GM19099 (cell line): ENCODE data around the gene GALNT14.

Experiments
- POLR2A ChIP-seq: IDR thresholded peaks from 3 replicates; pipeline ENCODE4 v1.6.1; 2011; ENCODE audit warnings: low read depth; ENCODE audit not compliant: insufficient read length; ENCODE audit errors: extremely low read depth

The GALNT14 gene

DNA sequence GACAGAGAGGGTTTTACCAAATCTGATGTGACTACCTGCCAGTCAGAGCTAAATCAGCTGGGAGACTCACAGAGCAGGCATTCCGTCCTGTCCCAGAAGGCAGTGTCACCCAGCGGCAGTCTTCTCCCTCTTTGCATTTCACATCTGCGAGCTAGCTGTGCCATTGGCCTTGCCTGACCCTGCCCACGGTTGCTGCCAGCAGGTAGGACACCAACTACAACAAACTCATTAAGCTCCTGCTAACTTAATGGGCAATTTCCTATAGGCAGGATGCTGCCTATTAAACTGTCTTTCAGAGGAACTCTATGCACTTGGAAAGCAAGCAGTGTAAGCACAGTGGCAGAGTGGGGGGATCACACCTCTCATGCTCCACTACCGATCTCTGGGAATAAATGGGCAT is 214.6 kb downstream of the GALNT14 start:
- TF ChIP-seq POLR2A, result no peak

DNA sequence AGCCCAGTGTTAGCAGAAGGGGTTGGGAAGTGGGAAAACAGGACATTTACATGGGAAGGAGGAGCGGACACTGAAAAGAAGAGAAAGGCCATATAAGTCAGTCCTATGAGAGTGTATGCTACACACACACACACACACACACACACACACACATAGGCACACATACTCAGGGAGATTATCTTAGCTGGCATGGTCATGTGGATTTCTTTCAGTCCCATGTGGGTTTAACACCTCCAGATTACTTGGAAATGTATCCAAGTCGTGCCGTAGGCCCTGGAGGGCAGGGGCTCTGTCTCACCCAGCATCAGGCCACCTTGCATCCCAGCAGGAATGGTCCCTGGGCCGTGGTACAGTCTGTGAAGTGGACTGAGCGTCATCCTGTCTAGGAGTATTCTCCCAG is 217.7 kb downstream of the GALNT14 start:
- no peak for TF ChIP-seq POLR2A

DNA sequence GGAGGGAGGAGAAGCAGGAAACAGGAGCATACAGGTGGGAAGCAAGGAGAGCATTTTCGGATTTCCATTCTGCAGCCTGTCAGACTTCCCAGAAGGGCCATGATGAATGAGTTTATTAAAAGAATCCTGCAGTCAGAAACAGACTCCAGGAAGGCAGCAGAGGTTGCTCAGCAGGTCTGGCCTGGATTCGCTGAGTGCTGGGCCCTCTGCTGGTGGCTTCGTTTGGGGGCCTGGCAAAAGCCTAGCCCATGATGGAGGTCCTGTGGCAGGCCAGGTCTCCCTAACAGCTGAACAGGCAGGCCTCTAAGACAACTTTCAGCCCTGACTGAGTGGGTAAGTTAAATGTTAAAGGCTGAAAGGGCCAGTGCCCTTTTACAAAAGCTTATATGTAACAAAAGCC is 222.8 kb downstream of the GALNT14 start:
- no peak for TF ChIP-seq POLR2A

DNA sequence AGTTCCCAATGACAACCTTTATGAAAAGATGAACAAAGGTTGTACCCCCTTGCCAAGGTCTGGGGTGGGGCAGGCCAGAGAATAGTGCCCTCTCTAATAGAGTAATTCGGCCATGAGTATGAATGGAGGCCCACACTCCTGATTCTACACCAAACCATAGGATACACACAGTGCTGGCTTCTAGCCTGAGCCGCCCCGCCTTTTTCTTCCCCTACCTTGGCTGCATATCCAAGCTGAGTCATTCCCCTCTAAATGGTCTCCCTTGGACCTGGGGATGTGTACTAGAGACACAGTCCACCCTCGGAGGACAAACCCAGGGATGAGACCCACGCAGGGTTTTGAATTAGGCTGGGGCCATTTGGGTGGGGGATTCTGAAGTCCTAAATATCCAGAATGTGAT is 223.8 kb downstream of the GALNT14 start:
- no peak for TF ChIP-seq POLR2A

DNA sequence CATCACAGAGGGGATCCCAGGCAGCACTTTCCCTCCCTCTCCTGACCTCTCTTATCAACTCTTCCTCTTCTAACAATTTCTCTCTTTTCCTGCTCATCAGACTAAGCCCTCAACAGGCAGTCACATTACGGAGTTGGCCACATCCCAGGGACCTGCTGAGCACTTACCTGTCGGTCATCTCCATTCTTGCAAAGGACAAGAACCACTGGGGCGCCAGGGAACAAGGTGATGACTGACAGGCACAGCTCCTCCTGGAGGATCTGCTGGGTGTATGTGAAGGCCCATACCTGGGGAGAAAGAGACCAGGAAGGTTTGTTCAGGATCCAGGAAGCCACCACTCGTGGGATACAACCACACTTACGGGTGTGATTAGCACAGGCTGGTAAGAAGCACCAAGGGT is 226.2 kb downstream of the GALNT14 start:
- no peak for TF ChIP-seq POLR2A

DNA sequence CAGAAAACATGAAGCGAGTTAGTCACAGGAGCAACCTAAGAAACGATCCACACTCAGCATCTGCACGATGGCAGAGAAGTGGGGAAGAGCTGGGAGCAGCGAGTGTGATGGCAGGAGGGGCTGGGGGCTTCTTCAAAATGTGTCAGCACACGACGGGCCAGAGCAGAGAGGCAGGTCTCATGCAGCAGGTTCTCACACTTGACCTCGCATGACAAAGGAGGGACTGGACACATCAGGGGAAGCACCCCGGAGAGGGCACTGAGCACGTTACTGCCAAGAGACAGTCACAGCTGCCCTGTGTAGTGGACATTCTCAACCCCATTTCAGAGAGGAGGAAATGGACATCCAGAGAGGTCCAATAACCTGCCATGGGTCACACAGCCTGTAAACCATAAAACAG is 226.9 kb downstream of the GALNT14 start:
- no peak for TF ChIP-seq POLR2A

DNA sequence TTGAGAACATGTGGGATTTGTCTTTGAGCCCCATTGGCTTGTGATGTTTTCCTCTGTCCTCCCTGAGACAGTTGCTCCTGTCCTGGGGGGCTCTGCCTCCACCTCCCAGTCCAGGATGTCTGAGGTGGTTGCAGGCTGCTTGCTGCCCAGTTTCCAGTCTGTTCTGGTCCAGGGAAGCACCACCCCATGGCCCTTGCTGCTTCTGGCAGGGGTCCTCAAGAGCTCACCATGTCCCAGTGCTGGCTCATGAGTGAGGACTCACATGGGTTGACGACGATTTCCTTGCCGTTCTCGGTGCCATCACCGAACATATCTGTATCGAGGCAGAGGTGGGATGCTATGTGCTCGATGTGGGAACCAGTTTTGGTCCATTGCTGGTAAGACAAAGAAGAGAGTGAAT is 227.6 kb downstream of the GALNT14 start:
- no peak for TF ChIP-seq POLR2A

DNA sequence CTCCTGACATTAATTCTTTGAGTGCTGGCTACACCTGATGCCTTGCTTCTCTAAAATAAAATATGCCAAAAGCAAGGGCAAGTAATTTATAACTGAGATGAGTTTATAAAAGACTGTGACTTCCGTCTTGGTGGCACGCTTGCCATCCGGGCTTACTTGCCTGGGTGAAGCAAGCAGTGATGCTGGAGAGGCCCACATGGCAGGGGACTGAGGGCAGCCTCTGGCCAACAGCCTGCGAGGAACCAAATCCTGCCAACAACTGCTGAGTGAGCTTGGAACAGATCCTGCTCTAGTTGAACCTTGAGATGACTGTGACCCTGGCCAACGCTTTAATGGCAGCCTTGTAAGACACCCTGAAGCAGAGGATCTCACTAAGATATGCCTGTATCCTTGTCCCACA is 234.9 kb downstream of the GALNT14 start:
- no peak for TF ChIP-seq POLR2A

DNA sequence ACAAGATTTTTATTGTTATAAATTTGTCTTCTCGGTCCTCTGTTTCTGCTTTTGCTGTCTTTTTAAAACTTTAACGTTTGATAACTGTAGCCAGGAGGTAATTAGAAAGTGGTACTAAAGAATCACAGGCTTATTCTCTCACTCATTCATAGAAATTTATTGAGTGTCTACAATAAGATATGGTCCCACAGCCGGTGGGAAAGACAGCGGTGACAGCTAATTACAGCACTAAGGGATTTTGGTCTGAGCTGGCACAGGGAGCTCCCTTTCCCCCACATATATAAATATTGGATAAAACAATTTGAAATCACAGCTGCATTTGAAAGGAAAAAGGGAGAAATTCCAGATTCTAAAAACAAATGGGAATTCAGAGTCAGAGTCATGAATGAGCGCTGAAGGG is 237.9 kb downstream of the GALNT14 start:
- TF ChIP-seq POLR2A, result no peak

DNA sequence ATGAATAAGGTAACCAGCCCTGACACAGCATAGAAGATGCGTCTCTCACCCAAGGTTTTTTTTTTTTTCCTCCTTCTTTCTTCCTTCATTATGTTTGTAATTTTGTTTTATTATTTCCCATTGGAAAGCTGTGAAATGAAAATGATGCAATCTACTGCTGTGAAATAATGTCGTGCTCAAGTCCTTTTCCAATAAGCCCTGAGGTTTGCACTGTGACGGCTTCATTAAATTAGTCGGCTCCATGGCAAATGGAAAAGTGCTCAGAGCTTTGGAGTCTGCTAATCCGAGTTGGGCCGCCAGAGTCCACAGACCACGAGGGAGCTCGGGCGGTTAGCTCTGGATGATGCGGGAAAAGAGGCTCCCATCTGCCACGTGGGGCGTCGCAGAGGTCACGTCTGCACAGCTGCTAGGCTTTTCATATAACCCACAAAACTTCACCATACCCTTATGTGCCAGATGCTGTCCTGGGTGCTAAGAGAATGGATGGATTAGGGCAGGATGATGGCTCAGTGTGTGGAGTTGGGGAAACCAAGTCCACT is 238.7 kb downstream of the GALNT14 start:
- no peak for TF ChIP-seq POLR2A

DNA sequence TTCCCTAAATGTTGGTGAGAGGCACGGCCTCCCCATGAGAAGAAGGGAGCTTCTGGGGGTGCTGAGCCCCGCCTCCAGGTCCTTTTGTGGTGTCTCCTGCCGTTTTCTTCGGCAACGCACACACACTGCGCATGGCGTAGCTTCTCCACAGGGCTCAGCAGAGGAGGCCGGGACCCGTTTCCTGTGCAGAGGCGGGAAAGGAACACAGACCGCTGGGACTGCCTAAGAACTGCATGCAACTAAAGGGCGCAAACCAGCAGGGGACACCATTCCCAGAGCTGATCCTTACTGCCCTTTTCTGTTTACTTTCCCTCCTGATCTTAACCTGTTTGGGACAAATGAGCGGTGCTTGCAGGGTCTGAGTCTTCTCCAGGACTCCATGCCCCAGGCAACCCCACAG is 240.7 kb downstream of the GALNT14 start:
- no peak for TF ChIP-seq POLR2A

DNA sequence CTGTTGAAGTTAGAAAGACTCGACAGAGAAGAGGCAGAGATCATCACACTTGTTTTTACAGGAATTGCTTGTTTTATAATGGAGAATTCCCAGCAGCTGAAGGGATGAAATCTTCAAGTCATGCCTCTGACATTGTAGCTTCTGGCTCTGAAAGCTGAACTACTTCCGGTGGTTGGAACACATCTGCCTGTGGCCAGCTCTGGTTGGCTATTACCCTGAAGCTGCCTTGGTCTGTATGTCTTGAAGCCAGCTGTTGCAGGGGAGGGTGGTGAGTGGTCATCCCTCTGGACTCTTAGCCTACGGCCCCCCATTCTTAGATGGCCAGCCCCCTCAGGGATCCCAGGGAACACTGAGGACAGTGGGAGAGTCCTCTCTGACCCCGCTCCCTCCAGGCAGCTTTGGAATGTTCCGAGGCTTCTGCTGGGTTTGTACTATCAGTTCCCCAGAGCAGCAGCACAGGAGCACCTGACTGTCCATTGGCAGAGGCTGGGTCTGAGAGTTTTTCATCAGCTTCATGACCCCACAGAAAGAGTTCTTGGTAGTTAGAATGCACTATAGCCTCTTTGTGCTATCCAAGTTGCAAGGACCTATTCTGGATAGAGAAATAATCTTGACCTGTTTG is 243.6 kb downstream of the GALNT14 start:
- TF ChIP-seq POLR2A, result no peak

DNA sequence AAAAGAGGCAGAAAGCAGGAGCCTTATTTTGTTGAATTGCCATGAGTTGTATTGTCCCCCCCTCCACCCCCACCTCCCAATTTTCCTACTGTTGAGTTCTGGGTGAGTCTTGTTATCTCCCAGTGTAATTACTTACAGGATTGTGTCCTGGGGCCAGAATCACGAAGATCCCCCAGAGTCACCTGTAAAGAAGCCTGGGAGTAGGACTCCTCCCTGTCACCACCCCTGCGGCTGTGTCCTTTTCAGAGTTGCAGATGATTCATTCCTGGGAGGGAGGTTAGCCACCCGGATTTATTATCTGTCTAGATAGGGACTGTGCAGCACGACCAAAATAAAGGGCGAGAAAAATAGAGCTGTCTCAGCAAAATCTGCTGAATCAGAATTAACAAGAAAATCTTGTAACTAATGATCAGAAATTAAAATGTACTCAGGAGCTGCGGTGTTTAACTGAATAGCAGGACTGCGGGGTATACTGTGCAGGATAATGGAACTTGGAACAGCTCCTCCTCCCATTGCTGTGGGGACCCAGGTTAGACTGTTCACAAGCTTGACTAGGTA is 249.3 kb downstream of the GALNT14 start:
- no peak for TF ChIP-seq POLR2A

DNA sequence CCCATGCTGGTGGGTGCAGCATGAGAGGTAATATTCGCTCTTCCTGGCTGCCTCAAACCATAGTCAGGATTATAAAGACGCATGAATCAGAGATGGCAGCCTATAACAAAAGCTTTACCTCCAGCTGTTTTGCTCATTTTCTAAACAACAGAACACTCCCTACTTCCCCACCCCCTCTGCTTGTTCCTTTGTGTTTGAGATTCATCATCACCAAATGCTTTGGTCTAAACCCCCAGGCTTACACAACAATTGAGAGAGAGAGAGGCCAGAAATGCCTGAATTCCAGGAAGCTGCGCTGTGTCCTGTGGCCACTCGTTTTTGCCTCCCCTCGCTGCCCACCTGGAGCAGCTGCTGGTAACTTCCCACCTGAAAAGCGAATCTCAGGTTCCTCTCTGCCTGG is 252.2 kb downstream of the GALNT14 start:
- no peak for TF ChIP-seq POLR2A

DNA sequence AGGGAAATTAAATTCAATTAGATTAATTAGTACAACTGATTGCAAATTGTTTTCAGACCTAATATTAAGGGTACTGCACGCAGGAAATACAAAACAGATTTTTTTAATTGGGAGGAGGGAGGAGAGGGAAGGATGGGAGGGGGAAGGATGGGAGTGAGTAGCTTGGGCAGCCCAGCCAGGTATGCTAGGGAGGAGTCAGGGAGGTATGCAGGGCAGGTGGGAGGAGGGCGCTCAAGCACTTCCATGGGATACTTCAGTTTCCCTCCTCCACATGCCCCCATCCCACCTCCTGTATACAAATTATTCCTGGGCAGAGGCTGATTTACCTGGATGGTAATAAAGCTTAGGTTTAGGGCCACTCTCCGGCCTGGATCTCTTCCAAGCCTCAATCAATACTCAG is 254.4 kb downstream of the GALNT14 start:
- TF ChIP-seq POLR2A, result no peak

DNA sequence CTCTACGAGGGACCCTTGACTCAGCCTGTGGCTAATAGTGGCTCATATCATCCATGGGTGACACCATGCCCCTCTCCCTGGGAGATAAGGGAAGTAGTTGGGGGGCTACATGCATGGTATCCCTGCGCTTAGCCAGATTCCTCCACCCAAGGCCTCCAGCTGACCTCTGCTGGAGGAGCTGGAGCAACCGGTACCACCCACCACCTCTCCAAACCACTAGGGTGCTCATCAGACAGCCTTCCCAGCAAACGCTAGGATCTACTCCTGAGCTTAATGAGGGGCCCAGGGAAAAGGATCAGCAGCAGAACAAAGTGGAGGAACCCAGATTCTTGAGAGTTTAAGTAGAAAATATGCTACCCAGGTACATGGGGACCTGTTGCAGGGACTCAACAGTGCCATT is 255.1 kb downstream of the GALNT14 start:
- no peak for TF ChIP-seq POLR2A

DNA sequence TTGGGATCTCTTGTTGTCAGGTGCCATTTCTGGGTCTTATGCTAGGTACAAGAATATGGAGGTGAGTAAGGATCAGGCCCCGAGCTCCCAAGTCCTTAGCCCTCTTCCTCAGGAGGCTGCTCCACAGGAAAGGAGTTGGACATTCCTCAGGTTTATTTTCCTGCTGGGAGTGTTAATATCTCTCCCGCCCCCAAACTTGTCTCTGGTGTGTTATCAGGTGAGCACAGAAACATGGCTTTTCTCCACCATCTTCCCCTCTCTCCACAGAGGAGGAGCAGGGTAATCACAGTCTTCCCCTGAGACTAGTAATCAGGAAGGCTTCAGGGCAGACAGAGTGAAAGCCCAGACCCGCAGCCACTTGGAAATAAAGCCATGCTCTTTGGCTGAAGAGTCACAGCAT is 257.7 kb downstream of the GALNT14 start:
- no peak for TF ChIP-seq POLR2A
